ENCODE measurements around the gene DDX5.

DDX5 gene

GRCh38 chr17:64538508-64539130 lies 32.5 kb upstream of the DDX5 start (continued):
- TF ChIP-seq, protein P1, sequence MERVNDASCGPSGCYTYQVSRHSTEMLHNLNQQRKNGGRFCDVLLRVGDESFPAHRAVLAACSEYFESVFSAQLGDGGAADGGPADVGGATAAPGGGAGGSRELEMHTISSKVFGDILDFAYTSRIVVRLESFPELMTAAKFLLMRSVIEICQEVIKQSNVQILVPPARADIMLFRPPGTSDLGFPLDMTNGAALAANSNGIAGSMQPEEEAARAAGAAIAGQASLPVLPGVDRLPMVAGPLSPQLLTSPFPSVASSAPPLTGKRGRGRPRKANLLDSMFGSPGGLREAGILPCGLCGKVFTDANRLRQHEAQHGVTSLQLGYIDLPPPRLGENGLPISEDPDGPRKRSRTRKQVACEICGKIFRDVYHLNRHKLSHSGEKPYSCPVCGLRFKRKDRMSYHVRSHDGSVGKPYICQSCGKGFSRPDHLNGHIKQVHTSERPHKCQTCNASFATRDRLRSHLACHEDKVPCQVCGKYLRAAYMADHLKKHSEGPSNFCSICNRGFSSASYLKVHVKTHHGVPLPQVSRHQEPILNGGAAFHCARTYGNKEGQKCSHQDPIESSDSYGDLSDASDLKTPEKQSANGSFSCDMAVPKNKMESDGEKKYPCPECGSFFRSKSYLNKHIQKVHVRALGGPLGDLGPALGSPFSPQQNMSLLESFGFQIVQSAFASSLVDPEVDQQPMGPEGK (CRISPR knock-in tag; IDR thresholded peaks at IDR 0.05; ENCODE audit: borderline replicate concordance) = no peak

DNA sequence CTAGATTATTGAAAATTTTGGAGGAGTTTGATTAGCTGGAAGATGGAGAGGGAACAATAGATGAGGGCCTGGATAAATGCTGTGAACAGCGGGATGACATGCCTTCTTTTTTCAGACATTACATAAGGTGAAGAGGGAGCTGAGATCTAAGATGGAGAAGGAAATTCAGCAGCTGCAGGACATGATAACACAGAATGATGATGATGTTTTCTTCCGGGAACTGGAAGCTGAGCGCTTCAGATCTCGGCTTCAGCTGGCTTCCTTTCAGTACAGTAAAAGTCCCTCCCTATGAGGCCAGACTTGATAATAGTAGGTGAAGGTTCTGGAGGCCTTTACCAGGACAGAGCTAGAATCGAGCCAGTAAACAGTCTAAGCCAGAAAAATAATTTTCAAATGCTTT lies 31.4 kb upstream of the DDX5 start:
- ATAC-seq = no peak
- TF ChIP-seq, protein P2, sequence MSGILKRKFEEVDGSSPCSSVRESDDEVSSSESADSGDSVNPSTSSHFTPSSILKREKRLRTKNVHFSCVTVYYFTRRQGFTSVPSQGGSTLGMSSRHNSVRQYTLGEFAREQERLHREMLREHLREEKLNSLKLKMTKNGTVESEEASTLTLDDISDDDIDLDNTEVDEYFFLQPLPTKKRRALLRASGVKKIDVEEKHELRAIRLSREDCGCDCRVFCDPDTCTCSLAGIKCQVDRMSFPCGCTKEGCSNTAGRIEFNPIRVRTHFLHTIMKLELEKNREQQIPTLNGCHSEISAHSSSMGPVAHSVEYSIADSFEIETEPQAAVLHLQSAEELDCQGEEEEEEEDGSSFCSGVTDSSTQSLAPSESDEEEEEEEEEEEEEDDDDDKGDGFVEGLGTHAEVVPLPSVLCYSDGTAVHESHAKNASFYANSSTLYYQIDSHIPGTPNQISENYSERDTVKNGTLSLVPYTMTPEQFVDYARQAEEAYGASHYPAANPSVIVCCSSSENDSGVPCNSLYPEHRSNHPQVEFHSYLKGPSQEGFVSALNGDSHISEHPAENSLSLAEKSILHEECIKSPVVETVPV (CRISPR knock-in tag; IDR thresholded peaks at IDR 0.05) = no peak
- TF ChIP-seq ZNF8 (CRISPR knock-in tag; IDR thresholded peaks at IDR 0.05) (no peak), BACH2 (CRISPR knock-in tag; IDR thresholded peaks at IDR 0.05; ENCODE audit: borderline replicate concordance) (no peak), ZC3H10 (CRISPR knock-in tag; IDR thresholded peaks at IDR 0.05) (no peak), PPARA (CRISPR knock-in tag; IDR thresholded peaks at IDR 0.05; ENCODE audit: borderline replicate concordance) (no peak), TSHZ2 (CRISPR knock-in tag; IDR thresholded peaks at IDR 0.05) (no peak), CSDC2 (CRISPR knock-in tag; IDR thresholded peaks at IDR 0.05) (no peak), ISL1 (CRISPR knock-in tag; IDR thresholded peaks at IDR 0.05) (no peak), ESRRG (CRISPR knock-in tag; IDR thresholded peaks at IDR 0.05) (no peak)
- TF ChIP-seq, protein P3, sequence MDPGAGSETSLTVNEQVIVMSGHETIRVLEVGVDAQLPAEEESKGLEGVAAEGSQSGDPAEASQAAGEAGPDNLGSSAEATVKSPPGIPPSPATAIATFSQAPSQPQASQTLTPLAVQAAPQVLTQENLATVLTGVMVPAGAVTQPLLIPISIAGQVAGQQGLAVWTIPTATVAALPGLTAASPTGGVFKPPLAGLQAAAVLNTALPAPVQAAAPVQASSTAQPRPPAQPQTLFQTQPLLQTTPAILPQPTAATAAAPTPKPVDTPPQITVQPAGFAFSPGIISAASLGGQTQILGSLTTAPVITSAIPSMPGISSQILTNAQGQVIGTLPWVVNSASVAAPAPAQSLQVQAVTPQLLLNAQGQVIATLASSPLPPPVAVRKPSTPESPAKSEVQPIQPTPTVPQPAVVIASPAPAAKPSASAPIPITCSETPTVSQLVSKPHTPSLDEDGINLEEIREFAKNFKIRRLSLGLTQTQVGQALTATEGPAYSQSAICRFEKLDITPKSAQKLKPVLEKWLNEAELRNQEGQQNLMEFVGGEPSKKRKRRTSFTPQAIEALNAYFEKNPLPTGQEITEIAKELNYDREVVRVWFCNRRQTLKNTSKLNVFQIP (CRISPR knock-in tag; IDR thresholded peaks at IDR 0.05; ENCODE audit: borderline replicate concordance, low read depth) = no peak

- no peak for ATAC-seq
- TF ChIP-seq ISL1 (CRISPR knock-in tag; IDR thresholded peaks at IDR 0.05) (no peak), ESRRG (CRISPR knock-in tag; IDR thresholded peaks at IDR 0.05) (no peak), PPARA (CRISPR knock-in tag; IDR thresholded peaks at IDR 0.05; ENCODE audit: borderline replicate concordance) (no peak), TSHZ2 (CRISPR knock-in tag; IDR thresholded peaks at IDR 0.05) (no peak), SNAI2 (CRISPR knock-in tag; IDR thresholded peaks at IDR 0.05) (no peak), BACH2 (CRISPR knock-in tag; IDR thresholded peaks at IDR 0.05; ENCODE audit: borderline replicate concordance) (no peak), ARNTL (CRISPR knock-in tag; IDR thresholded peaks at IDR 0.05; ENCODE audit: borderline replicate concordance, low read depth) (no peak), GLIS3 (CRISPR knock-in tag; IDR thresholded peaks at IDR 0.05) (no peak), TCF4 (CRISPR knock-in tag; IDR thresholded peaks at IDR 0.05; ENCODE audit: borderline replicate concordance) (no peak), ZNF8 (CRISPR knock-in tag; IDR thresholded peaks at IDR 0.05) (no peak)
- TF ChIP-seq, protein P2 (CRISPR knock-in tag; IDR thresholded peaks at IDR 0.05) = no peak
- TF ChIP-seq, protein P1 (CRISPR knock-in tag; IDR thresholded peaks at IDR 0.05; ENCODE audit: borderline replicate concordance) = no peak
Observed at GRCh38 chr17:64536913-64537312, 30.8 kb upstream of the DDX5 start.
